NCI-H82 treated with DMSO at 0.1 percent for 48 hours (cell line): ENCODE results near the gene RNF43.

ENCODE experiments used
- DNase-seq: peaks from one replicate; lab custom pipeline; 2025; ENCODE audit not compliant: unreplicated experiment; lab: John Stamatoyannopoulos, UW

RNF43 gene

DNA sequence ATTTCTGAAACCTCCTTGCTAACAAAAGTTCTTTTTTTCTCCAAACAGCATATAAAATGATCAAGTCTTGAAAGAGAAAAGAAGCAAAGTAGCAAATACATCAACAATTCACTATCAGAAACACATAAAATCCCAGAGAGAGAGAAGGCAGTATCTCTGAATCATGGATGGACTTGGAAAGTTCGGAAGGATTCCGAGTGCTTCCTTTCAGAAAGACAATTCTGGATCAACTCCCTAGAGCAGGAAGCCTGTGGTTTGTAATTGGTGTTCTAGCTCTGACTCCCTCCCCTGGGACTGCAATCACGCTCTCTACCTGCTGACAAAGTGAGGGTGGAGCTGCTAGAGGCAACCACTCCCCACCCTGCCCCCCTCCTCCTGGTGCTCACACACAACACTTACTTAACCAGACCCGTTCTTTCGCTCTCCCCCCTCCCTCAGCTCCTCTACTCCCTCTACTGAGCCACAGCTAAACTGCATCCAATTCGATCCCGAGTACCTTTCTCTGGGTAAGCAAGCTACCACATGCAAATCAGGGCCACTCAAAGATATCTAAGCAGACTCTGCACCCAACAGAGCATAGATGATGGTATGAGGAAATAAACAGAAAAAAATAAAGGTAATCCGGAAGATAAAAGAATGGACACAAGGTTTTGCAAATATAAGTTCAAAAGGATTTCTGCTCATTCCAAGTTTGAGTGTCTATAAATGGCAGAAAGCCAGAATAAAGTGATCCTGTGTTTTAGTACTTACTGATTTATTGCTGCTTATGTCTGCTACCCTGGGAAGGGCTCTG is at the start of gene RNF43:
Gene RNF43, minus strand, starts transcription at position 235 of the 793 bp plus-strand sequence. CDS start 1,957 bp downstream, outside the sequence.
- peak; percentile 96 for DNase-seq

DNA sequence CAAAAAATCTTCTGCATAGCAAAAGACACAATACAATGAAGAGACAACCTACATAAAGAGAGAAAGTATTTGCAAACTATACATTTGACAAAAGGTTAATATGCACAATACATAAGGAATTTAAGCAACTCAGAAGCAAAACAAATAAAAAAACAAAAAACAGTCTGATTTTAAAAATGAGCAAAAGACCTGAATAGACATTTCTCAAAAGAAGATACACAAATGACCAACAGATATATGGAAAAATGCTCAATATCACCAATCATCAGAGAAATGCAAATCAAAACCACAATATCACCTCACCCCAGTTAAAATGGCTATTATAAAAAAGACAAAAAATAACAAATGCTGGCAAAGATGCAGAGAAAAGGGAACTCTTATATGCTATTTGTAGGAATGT is 38.2 kb upstream of the RNF43 start:
- no peak for DNase-seq

- DNase-seq = no peak
Measured at GRCh38 chr17:58452738-58453137, 35.4 kb upstream of the RNF43 start.

DNA sequence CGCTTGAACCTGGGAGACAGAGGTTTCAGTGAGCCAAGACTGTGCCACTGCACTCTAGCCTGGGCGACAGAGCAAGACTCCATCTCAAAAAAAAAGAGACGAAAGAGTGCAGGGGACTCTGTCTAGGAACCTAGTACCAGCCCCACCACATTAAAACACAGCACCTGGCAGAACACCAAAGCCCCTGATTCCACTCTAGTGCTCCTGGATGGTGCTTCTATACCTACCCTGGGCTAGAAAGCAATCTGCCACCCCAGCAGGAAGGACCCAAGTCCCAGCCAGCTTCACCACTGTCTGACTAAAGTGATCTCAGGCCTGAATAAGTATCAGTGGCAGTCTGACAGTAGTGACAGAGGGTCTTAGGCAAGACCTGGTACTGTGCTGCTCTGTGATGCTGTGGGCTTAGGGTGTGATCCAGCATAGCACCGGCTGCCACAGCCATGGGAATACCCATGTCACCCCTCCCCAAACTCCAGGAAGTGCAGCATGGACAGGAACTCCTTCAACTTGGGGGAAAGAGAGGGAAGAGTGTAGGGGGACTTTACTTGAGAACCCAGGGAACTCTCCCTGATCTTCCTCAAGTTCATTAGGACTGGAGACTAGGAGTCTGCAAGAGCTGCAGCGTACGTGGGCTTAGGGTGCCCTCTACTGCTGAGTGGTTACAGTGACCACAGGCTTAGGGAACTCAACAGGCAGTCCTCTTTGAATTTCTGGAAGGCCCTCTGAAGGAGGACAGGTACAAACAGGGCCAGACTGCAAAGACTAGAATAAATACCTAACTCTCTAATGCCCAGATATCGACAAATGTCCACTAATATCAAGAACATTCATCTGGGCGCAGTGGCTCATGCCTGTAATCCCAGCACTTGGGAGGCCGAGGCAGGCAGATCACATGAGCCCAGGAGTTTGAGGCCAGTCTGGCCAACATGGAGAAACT is 30.0 kb upstream of the RNF43 start:
- peak; percentile 68 for DNase-seq

- DNase-seq = no peak
Measured at GRCh38 chr17:58446086-58446485, 28.8 kb upstream of the RNF43 start.

- no peak for DNase-seq
Measured at GRCh38 chr17:58436805-58437239, 19.5 kb upstream of the RNF43 start.

- no peak for DNase-seq
Measured at GRCh38 chr17:58436245-58436644, 18.9 kb upstream of the RNF43 start.

- DNase-seq = no peak
Measured at GRCh38 chr17:58432806-58433573, 15.7 kb upstream of the RNF43 start.

GRCh38 chr17:58427807-58428206 is 10.5 kb upstream of the RNF43 start:
- DNase-seq = no peak

- DNase-seq = no peak
Measured at GRCh38 chr17:58421711-58422110, 4.4 kb upstream of the RNF43 start.

- DNase-seq = no peak
Measured at GRCh38 chr17:58420827-58421226, 3.5 kb upstream of the RNF43 start.

DNA sequence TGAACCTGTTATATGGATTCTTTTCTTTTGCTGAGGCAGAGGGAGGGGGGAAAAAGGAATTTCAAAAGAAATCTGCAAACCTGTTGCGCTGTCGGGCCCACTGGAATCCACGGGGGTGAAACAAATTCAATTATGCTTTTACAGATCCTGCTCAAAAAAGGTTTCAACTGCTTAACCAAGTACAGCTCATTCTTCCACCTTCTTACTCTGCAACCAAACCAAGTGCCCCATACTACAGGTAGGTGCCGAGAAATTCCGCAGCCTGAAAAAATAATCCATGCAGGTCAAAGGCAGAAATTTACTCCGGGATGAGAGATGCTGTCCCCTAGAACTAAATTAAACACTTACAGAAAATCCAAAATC is 416 bp downstream of the RNF43 start:
- DNase-seq = no peak

- no peak for DNase-seq
Measured at GRCh38 chr17:58416396-58416795, 938 bp downstream of the RNF43 start.

DNA sequence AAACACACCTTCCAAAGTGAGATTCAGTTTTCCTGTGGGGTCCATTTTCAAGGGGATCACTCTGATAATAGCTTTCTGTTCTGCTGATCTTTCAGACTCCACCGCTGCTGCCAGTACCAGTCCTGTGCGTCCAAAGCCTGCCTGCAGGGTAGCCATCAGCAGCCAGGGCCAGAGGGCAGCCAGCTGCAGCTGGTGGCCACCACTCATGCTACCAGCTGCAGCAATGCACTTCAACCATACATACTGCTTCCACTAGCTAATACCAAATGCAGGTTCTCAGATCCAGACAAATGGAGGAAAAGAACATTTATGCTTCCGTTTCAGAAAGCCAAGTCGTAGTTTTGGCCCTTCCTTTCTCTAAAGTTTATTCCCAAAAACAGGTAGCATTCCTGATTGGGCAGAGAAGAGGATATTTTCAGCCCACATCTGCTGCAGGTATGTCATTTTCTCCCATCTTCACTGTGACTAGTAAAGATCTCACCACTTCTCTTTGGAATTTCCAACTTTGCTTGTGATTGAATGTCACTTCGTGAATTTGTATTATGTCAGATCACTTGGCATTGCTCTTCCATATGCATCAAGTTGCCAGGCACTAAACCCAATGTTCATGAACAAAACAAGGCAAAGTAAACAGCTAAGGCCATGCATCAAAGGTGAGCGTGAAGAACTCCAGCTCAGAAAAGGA is 1.8 kb downstream of the RNF43 start:
- DNase-seq = no peak

- no peak for DNase-seq
Measured at GRCh38 chr17:58414596-58414997, 2.7 kb downstream of the RNF43 start.

- no peak for DNase-seq
Measured at GRCh38 chr17:58413684-58414083, 3.6 kb downstream of the RNF43 start.

DNA sequence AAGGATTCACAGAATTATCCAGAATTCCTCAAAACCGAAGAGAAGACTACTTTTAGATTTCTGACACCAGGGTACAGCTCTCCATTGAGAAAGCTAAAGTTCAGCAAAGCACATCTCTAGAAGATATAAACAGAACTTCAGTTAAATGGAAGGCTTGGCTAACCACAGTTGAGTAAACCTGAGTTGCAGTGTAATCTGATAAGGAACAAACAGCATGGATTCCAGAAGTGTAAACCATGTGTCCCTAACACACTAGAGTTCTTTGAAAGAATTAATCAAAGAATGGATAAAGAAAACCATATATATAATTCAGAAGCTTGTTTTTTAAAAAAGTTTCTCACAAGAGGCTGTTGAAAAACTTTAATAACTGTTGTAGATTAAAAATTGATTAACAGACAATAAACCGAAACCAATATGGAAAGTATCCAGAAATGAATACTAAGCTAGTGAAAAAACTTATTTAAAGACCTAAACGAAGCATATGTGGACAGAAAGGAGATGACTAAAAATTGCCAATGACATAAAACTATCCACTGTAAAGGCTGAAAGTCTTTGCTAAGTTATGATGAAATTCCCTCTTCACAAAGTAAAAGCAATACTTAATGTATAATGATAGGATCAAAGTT is 4.3 kb downstream of the RNF43 start:
- DNase-seq = no peak

DNA sequence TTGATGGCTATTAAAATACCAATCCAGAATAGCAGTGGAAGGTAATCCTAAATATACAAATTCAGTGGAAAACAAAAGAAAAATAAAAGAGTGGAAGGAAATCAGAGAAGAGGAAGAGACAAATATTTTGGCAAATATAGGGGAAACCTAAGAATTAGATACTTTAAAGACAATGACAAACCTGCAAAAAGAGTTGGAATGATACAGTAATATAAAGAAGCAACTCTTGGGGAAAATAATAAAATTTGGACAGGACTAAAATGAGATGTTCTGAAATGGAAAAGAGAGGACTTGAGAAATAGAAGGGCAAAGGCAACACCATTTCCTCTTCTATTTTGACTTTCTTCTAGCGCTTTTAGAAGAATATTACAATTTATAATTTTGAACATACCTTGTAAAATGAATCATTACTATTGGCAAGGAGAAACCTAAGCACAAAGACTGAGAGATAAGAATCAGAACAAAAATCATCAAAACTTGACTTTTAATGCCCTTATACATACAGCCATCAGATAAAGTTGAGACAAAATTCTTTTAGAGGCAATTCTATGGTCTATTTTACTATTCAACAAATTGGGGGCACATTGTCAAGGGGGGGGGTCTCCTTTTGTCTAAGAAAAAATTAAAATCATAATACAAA is 5.2 kb downstream of the RNF43 start:
- DNase-seq = no peak

DNA sequence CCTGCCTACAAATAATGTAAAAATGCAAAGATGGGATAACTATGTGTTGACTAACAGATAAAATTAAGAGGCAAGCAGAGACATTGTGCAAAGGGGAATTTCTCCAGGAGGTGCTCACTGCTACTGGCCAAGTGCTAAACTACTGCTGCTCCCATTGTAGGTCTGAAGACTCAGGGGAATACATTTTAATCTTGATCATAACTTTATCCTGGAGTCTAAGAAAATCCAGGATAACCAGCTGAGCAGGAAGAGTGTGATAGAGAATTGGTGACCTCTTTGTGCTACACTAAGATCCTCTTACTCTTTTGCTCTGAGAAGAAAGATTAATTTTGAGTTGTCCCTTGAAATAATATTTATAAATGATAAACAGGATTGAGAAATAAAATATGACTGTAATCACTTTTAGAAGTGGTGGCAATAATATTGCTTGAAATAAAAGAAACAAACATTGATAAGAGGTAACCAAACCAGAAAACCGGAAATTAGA is 5.9 kb downstream of the RNF43 start:
- no peak for DNase-seq
